ELF-1 (cell line): ENCODE data around the gene PLA2G6.
"Not testable (repeated sequence)": the region's sequence is repeated elsewhere in the genome, so short reads cannot be mapped to it uniquely, and the experiment has no call there.

Experiments
- DNase-seq: peaks from one replicate; pipeline ENCODE4 v3.0.0-alpha.2; 2016; ENCODE audit warnings: low read depth, low spot score

PLA2G6 gene

GRCh38 chr22:38169116-38169515 lies 12.5 kb downstream of the PLA2G6 start:
- DNase-seq, result no peak

GRCh38 chr22:38167988-38168407 lies 13.6 kb downstream of the PLA2G6 start:
- DNase-seq, result no peak

- no peak for DNase-seq
Observed at GRCh38 chr22:38165922-38166593, 15.6 kb downstream of the PLA2G6 start.

GRCh38 chr22:38164551-38164918 lies 17.1 kb downstream of the PLA2G6 start:
- no peak for DNase-seq

GRCh38 chr22:38163844-38164550 lies 17.6 kb downstream of the PLA2G6 start:
- no peak for DNase-seq

- DNase-seq, result no peak
Observed at GRCh38 chr22:38162881-38163843, 18.5 kb downstream of the PLA2G6 start.

GRCh38 chr22:38155703-38156102 lies 25.9 kb downstream of the PLA2G6 start:
- DNase-seq, result no peak

GRCh38 chr22:38154563-38154915 lies 27.1 kb downstream of the PLA2G6 start:
- not testable (repeated sequence) for DNase-seq

- no peak for DNase-seq
Observed at GRCh38 chr22:38153821-38154562, 27.6 kb downstream of the PLA2G6 start.

- DNase-seq, result no peak
Observed at GRCh38 chr22:38151126-38151500, 30.5 kb downstream of the PLA2G6 start.

GRCh38 chr22:38148245-38148644 lies 33.4 kb downstream of the PLA2G6 start:
- no peak for DNase-seq

GRCh38 chr22:38146166-38146565 lies 35.5 kb downstream of the PLA2G6 start:
- not testable (repeated sequence) for DNase-seq

- peak; percentile 33 for DNase-seq
Observed at GRCh38 chr22:38144025-38144405, 37.6 kb downstream of the PLA2G6 start.

GRCh38 chr22:38142606-38143005 lies 39.0 kb downstream of the PLA2G6 start:
- DNase-seq, result no peak

GRCh38 chr22:38141217-38141973 lies 40.2 kb downstream of the PLA2G6 start:
- no peak for DNase-seq

- DNase-seq, result no peak
Observed at GRCh38 chr22:38139901-38140300, 41.7 kb downstream of the PLA2G6 start.

- DNase-seq, result no peak
Observed at GRCh38 chr22:38138961-38139360, 42.7 kb downstream of the PLA2G6 start.

- no peak for DNase-seq
Observed at GRCh38 chr22:38137876-38138687, 43.5 kb downstream of the PLA2G6 start.

- no peak for DNase-seq
Observed at GRCh38 chr22:38136607-38137006, 45.0 kb downstream of the PLA2G6 start.

- no peak for DNase-seq
Observed at GRCh38 chr22:38135133-38135706, 46.4 kb downstream of the PLA2G6 start.
